Stimulated activated naive CD4-positive, alpha-beta T cell treated with Interleukin-2 at 50 U/mL for 16 hours (primary cell): ENCODE measurements around the gene BMP3.
"Not testable (repeated sequence)": the region's sequence is repeated elsewhere in the genome, so short reads cannot be mapped to it uniquely, and the experiment has no call there.

ENCODE experiments used
- DNase-seq: peaks from one replicate; lab custom pipeline; 2025; lab: John Stamatoyannopoulos, UW

The BMP3 gene, protein sequence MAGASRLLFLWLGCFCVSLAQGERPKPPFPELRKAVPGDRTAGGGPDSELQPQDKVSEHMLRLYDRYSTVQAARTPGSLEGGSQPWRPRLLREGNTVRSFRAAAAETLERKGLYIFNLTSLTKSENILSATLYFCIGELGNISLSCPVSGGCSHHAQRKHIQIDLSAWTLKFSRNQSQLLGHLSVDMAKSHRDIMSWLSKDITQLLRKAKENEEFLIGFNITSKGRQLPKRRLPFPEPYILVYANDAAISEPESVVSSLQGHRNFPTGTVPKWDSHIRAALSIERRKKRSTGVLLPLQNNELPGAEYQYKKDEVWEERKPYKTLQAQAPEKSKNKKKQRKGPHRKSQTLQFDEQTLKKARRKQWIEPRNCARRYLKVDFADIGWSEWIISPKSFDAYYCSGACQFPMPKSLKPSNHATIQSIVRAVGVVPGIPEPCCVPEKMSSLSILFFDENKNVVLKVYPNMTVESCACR

DNA sequence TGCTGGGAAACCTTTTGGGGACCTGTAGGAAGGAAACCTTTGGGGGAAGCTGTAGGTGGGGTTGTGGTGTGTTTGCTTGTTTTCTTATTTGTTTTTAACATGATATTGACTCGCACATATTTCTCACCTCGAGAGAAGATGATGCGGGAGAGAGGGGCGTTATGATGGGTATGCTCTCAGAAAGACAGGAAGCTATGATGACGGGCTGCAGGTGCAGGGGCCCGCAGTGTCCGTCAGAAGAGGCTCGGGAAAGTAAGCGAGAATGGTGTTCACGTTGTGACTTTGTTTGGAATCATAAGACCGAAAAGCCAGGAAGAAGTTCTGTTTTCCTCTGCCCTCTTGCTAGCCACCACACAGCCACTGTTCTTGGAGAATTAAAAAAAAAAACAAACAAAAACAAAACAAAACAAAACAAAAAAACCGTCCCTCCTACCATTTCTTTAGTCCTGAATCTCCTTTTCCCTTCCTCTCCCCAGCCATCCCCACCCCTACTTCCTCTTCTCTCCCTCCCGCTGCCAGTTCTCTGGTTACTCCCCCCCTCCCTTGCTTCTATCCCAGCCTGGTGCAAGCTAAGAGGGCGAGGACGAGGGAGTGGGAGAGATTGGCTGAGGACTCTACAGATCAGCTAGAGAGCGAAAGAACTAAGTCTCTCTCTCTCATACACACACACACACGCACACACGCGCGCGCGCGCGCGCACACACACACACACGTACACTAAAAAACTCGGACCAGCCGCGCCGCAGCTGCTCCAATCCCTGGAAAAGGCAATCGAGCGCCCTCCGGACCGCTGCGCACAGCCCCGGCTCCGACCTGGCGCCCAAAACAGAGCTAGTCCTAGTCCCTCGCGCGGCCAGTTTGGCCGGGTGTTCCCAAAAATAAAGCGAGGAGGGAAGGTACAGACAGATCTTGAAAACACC, at the start of gene BMP3:
Gene BMP3, plus strand, starts transcription at position 648 of the 920 bp plus-strand sequence. CDS start 577 bp downstream, outside the sequence.
- no peak for DNase-seq

DNA sequence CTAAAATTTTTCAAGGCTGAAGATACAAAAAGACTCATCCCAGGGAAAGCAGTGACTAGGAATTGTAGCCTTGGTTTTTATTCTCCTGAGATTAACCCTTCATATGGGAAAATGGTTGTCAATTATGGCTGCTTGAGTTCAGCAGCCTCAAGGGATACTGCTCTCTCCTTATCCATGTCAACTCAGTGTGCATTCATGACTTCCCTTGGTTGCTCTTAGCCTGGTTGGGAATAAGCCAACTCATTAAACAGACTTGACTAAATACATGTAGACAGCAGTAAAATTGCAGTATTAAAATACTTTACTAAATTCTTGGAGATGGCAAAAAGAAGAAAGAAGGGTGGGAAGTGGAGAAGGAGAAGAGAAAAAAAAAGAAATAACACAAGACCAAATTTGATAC, 44.5 kb upstream of the BMP3 start:
- DNase-seq, result no peak

DNA sequence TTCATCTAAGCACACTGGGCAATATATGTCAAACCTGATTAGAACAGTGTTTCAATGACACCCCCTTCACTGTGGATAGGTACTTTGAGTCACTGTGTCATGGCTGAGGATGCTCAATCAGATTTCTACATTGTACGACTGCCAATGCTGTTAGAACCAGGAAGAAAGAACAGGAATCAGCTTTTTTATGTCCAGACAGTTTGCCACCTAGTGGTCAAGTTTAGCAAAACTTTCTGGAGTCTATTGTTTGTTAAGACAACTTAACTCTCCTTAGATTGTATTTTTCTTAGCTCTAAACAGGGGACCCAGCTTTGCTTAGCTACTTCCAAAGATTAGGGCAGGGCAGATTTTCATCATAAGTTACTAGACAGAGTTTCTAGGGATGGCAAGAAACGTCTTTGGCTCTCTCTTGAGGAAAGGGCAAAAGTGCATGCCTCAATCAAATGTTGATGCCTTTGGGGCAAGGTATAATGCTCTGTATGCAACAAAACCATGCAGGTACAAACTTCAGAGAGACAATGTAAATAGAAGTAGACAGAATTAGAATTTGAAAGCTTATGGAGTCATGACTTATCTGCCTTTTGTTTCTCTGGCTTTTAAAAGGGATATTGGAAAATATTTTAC, 40.5 kb upstream of the BMP3 start:
- no peak for DNase-seq

DNA sequence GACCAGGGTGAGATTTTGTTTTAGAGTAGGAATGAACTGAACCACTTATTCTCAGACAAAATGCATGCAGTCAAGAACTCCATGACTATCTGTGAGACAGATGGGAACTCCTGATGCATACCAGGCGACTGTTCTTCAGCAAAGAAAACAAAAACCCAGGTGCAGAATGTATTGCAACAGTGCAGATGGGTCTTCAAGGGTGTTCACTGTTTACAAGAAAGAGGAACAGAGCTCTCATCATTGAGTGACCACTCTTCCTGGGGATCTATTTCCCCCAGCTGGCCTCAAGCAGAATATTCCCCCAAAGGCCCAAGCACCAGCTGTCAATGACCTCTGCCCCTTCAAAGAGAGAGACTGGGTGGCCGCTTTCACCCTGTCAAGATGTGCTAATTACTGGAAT, 39.7 kb upstream of the BMP3 start:
- no peak for DNase-seq

DNA sequence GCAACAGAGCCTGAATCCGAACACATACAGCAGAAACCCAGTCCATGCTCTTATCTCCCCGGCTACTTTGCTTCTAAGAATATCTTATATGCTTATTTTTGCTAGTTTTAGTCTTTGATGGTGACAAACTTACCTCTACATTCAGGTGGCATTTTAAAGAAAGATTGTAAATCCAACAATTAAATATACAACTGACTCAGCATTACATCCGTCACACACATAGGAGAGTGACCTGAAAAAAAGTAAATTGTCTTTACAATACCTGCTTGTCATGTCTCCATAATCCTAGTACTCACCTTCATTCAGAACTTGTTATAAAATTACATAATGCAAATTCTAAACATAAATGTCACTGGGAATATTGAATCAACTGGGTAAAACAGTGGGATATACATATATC, 30.6 kb upstream of the BMP3 start:
- DNase-seq, result no peak

DNA sequence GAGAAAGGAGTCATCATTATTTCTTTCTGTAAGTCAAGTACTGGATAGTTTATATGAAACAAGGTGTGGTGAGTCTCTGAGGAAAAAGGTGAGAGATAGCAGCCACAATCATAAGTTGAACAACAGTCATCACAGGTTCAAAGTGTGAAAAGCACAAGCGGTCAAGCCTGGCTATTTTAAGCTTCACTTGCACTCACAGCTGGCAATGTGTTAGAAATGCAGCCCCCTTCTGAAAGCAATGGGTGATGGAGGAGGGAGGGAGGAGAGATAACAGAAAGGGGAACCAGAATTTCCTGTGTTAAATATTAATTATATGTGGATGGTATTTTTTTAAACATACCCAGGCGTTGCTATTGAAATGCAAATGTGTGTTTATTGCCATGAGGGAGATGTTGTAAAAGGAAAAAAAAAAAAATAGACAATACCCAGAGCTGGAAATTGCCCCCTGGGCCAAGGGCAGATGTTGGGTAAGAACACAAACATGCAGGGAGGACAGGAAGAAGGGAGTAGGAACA, 26.9 kb upstream of the BMP3 start:
- DNase-seq, result no peak

DNA sequence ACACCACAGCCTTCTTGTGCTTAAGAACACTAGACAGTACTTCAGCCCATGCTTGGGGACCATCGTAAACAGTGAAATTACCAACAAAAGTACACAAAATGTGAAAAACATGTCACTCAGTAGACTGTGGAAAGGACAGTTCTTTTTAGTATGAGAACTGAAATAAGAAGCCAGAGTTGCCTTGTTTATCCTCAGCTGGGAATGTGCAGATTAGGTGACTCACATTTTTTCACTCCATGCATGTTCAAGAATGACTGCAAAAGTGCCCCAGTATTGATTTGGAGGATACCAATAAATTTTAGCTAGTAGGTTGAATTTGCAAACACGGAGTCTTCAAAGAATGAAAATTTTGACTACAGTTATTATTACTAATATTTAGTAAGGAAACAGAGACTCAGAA, 23.1 kb upstream of the BMP3 start:
- no peak for DNase-seq

DNA sequence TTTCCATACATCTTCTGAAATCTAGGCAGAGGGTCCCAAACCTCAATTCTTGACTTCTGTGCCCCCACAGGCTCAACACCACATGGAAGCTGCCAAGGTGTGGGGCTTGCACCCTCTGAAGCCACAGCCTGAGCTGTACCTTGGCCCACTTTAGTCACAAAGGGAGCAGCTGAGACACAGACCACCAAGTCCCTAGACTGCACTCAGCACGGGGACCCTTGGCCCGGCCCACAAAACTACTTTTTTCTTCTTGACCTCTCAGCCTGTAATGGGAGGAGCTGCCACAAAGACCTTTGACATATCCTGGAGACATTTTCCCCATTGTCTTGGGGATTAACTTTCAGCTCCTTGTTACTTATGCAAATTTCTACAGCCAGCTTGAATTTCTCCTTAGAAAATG, 13.9 kb upstream of the BMP3 start:
- DNase-seq, result not testable (repeated sequence)

DNA sequence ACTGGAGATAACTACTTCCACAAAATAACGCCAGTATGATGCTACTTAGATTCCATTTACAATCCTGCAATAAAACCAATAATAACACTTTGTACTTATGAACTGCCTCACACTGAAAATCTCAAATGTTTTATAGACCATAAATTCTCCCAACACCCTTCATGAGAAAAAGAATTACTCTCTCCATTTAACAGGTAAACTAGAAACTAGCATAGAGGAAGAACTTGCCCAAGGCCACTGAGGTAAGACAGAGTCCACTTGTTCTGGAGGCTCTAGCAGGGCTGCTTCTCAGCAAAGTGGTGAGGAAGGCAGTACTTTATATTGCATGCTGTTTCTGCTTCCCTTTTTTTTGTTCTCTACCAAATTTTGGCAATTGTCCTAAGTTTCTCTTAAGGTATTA, 11.5 kb upstream of the BMP3 start:
- no peak for DNase-seq

DNA sequence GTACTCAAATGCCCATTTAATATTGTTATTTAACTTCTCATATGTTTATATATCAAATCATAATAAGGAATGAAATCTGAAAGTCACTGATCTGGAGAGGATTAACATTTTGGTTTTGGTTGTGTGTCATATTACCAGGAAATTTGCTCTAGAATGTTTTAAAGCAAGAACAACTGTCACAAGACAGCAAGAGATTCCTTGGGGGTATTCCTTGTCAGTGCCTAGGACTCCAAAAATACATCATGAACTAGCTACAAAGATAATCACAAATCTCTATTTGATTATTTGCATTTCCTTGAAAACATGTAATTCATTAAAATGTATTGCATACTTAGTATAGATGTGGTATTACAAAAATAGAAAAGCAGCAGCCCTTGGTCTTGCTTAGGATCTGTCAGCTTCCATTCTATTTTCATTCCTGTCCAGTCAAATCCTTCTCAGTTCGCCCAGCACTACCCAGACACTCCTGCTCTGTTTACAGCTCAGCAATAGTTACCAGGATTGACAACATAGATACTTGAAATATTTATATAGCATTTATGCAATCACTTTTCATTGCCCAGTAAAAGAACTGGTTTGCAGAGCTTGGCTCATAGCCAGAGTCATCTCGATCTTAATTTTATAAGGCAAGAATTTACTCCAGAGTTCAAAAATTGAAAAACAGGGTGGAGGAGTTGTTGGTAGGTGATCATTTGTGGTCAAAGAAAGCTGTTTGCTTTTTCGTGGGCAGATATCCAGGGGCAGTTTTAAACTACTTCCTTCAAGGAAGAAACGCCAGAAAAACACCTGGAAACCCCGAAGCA, 9.2 kb upstream of the BMP3 start:
- DNase-seq, result no peak

DNA sequence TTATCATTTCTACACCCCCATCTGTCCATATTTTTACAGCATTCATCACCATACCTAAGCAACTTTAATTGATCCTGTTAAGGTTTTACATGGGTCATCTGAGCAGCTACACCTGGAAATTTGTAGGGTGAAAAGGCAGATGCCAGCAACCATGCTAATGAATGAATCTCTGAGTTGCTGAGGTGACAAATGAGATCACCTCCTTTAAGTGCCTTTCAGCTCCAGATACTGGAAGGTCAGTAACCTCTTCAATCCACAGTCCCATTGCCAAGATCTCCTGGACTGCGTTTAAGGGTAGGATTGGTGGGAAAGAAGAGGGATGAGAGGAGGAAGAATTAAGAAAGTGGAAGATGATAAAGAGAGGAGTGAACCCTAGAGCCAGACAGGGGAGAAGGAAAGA, 8.5 kb upstream of the BMP3 start:
- DNase-seq, result no peak

DNA sequence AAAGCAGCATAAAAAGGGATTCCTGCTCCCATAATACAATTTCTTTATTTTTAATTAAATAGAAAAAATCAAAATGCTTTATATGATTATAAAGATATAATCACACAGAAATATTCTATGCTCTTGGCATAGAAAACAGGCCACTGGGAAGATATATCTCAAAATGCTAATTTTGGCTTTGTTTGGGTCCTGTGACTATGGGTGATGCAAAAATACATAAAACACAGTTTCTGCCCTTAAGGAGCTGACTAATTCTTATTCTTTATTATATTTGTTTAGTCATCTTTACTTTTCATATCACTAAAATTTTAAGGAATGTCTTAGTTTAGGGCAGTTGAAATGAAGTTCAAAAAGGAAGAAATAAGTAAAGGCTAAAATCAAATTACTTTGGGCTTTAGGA, 7.0 kb upstream of the BMP3 start:
- DNase-seq, result no peak

DNA sequence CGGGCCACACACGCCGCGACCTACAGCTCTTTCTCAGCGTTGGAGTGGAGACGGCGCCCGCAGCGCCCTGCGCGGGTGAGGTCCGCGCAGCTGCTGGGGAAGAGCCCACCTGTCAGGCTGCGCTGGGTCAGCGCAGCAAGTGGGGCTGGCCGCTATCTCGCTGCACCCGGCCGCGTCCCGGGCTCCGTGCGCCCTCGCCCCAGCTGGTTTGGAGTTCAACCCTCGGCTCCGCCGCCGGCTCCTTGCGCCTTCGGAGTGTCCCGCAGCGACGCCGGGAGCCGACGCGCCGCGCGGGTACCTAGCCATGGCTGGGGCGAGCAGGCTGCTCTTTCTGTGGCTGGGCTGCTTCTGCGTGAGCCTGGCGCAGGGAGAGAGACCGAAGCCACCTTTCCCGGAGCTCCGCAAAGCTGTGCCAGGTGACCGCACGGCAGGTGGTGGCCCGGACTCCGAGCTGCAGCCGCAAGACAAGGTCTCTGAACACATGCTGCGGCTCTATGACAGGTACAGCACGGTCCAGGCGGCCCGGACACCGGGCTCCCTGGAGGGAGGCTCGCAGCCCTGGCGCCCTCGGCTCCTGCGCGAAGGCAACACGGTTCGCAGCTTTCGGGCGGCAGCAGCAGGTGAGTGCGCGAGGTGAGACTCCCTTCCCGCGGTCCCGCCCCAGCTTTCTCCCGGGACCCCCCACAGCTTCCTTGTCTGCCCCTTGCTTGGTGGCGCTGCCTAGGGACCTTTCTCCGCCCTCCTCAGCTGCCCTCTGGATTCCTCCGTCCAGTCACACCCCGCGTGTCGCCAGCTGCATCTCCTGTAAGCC, 678 bp downstream of the BMP3 start:
- DNase-seq, result no peak

DNA sequence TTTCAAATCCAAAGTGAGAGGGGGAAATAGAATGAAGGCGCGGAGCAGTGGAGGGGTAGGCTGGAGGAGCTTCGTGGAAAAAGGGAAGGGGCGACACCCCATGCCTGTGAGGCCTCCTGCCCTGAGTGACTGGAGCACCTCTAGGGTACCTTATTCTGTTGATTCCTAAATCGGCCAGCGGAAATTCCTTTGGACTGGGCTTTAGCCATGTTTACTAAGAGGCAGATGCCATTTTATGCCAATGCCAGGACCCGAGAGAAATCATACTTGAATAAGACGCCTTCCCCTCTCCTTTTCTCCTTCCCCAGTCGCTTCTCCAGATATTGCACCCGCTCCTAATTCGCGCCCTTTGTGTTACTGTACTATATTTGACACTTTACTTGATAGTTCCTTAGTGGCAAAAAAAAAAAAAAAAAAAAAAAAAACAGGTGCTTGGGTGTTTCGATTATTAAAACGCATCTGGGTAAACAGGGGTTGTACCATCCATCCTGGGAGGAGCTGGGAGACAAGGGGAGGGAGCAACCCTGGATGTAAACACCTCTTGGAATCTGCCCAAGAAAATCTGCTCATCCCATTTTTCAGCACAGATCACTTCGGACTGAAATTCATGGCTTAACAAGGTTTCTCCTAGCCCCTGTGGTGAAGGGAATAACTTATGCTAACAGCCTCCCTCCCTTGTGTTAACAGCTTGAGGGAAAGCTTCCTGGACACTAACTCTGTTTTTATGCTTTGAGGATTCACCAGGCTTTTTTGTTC, 1.5 kb downstream of the BMP3 start:
- DNase-seq, result no peak

DNA sequence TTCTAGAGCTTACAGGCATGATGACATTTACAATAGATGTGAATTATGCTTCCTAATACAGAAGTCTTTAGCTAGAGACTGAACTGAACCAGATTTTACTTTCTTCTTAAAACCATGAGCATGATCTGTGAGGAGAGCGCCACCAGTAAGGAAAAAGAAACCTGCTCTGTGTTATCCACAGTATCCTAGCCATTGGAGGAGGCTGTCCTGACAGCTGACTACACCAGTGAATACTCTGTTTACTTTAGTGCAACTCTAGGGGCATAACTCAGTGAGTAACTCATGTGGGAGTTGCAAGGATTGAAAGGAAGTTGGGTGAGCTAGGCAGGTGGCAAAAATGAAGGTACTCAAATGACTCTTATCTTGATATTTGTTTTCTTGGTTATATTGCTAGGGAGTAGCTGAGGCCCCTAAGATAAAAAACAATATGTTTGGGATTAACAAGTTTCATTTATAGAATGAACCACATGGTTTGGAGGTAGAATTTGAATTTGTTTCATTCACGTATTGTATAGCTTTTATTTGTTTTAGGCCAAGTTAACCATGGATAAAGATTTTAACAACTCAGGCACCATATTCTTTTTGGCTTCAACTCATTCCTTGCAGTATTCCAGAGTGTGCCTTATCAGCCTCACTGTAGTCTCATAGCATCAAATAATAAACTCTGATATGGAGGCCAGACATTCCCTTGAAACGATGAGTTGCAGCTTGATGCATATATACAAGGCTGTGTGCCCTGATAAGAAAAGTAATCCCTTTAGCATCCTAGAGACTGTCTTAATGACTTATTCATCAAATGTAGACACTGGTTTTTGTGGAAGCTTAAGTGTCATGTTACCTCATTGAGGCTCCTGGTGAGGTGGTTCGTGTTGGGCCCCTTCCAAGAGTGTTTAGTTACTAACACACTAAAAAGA, 2.5 kb downstream of the BMP3 start:
- DNase-seq, result no peak

DNA sequence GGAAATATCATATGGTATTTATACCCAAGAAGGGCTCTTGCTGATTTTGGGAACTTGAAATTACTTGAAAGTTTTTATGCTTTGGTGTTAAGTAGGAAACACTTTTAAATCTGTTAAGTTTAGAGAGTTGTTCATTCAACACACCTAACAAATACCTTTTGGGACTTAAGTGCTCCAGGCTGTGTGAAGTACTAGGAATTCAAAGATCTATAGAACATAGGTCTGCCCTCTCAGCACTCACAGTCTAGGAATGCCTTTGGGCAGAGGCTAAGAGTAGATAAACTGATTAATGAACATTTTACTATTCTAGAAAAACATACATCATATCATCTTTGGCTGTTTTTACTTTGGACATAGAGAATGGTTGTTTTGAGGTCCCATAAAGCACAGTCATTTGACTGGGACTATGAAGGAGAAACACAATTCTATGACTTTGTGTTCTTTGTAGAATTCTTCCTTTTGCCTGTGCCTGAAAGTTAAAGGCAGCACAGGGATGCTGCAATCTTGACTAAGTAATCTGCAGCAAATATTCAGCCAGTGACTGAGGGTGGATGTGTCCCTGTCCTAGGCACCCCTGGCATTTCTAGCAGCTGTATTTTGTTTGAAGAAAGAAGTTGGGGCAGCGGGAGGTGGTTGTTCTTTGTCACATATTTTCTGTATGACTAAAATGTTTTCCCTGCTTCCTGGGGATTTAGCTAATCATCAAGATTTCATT, 8.3 kb downstream of the BMP3 start:
- no peak for DNase-seq

DNA sequence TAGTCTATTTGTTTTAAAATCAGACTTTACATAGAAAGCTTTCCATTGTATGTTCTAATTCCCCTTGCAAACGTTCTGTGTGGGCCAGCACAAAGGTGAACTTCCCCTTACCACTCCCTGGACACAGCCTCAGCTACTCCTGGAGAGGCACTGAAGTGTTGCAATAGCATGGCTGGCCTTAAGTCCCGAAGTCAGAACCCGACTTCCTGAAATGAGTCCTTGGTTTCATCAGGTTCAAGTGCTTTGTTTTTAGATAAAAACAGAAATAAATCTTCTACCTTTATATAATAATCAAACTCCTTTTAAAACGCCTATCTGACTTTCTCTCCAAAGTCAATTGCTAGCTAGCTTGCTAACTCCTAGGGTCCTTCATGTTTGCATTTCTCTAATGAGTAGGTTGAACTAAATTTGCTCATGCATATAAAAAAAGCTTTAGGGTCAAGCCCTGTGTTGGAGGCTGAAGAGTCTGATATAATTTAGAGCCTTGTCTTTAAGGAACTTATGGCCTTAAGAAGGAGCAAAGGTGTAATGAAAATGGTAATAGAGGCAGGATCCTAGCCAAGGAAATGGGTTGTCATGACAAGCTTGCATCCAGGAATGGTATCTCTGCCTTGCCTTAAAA, 9.0 kb downstream of the BMP3 start:
- no peak for DNase-seq
